KMS-11 (cell line): Measurements from ENCODE around the gene LKAAEAR1.

Experiments used
- H2AFZ ChIP-seq: fragments of 200-600 bp; sonication (generic); 2 replicates; pipeline ENCODE4 v1.6.1; 2016; ENCODE audit warnings: antibody characterized with exemption, mixed run types, low read depth
- H3K27ac ChIP-seq: fragments of 200-600 bp; sonication (generic); 2 replicates; pipeline ENCODE4 v1.6.1; 2016; ENCODE audit warnings: mild to moderate bottlenecking, mixed run types
- H3K27me3 ChIP-seq: fragments of 200-600 bp; sonication (generic); 2 replicates; pipeline ENCODE4 v1.6.1; 2017; ENCODE audit warnings: mild to moderate bottlenecking, low read depth, mixed run types, moderate library complexity; ENCODE audit not compliant: insufficient read depth
- H3K36me3 ChIP-seq: fragments of 200-600 bp; sonication (generic); 2 replicates; pipeline ENCODE4 v1.6.1; 2017; ENCODE audit warnings: mild to moderate bottlenecking, mixed run types; ENCODE audit not compliant: insufficient read depth
- H3K4me1 ChIP-seq: fragments of 200-600 bp; sonication (generic); 2 replicates; pipeline ENCODE4 v1.6.1; 2016; ENCODE audit warnings: mild to moderate bottlenecking, low read depth, mixed run types; ENCODE audit not compliant: poor library complexity, severe bottlenecking
- H3K4me2 ChIP-seq: fragments of 200-600 bp; sonication (generic); 2 replicates; pipeline ENCODE4 v1.7.0; 2016; ENCODE audit warnings: mild to moderate bottlenecking, mixed run types
- H3K4me3 ChIP-seq: fragments of 200-600 bp; sonication (generic); IDR thresholded peaks from 2 replicates; pipeline ENCODE4 v1.6.1; 2017; ENCODE audit warnings: low read depth, low read length, mixed read lengths; ENCODE audit not compliant: insufficient read depth
- H3K79me2 ChIP-seq: fragments of 200-600 bp; sonication (generic); 2 replicates; pipeline ENCODE4 v1.6.1; 2016; ENCODE audit warnings: low read depth, mixed run types; ENCODE audit not compliant: insufficient read depth
- H3K9ac ChIP-seq: fragments of 200-600 bp; sonication (generic); 2 replicates; pipeline ENCODE4 v1.6.1; 2016; ENCODE audit warnings: mild to moderate bottlenecking, mixed run types
- H4K20me1 ChIP-seq: fragments of 200-600 bp; sonication (generic); 2 replicates; pipeline ENCODE4 v1.6.1; 2016; ENCODE audit warnings: mild to moderate bottlenecking, mixed run types; ENCODE audit not compliant: insufficient read depth
- CTCF ChIP-seq: fragments of 200-600 bp; sonication (generic); conservative IDR thresholded peaks from 2 replicates; pipeline ENCODE4 v1.6.1; 2017; ENCODE audit warnings: low read depth, mild to moderate bottlenecking, antibody characterized with exemption, low read length, moderate library complexity, mixed read lengths

LKAAEAR1 gene

GRCh38 chr20:64111841-64112641 lies 27.8 kb upstream of the LKAAEAR1 start:
- Histone ChIP-seq H2AFZ (no peak overlapping the region), H3K27ac (no peak overlapping the region), H3K4me3 (no peak overlapping the region), H3K4me1 (no peaks in the 10 kb centered on the region), H3K79me2 (no peaks in the 10 kb centered on the region), H3K27me3 (peaks cover 97% of the 10 kb centered on the region), H4K20me1 (no peaks in the 10 kb centered on the region), H3K36me3 (no peaks in the 10 kb centered on the region), H3K9ac (no peak overlapping the region), H3K4me2 (no peak overlapping the region)
- TF ChIP-seq CTCF, result no peak

- H3K9ac ChIP-seq, result no peak overlapping the region
- H3K27ac ChIP-seq, result no peak overlapping the region
- H3K36me3 ChIP-seq, result no peaks in the 10 kb centered on the region
- TF ChIP-seq CTCF, result no peak
- peaks cover 95% of the 10 kb centered on the region for H3K27me3 ChIP-seq
- no peak overlapping the region for H3K4me2 ChIP-seq
- no peak overlapping the region for H2AFZ ChIP-seq
- no peaks in the 10 kb centered on the region for H3K79me2 ChIP-seq
- H4K20me1 ChIP-seq, result no peaks in the 10 kb centered on the region
- no peaks in the 10 kb centered on the region for H3K4me1 ChIP-seq
- no peak overlapping the region for H3K4me3 ChIP-seq
Measured at GRCh38 chr20:64110411-64111068, 26.3 kb upstream of the LKAAEAR1 start.

- Histone ChIP-seq H3K27me3 (peaks cover 92% of the 10 kb centered on the region), H3K9ac (no peak overlapping the region), H4K20me1 (no peaks in the 10 kb centered on the region), H3K27ac (no peak overlapping the region), H3K36me3 (no peaks in the 10 kb centered on the region), H3K4me3 (no peak overlapping the region), H2AFZ (no peak overlapping the region), H3K79me2 (no peaks in the 10 kb centered on the region), H3K4me2 (no peak overlapping the region), H3K4me1 (no peaks in the 10 kb centered on the region)
- TF ChIP-seq CTCF, result no peak
Measured at GRCh38 chr20:64109831-64110391, 25.7 kb upstream of the LKAAEAR1 start.

- TF ChIP-seq CTCF, result no peak
- H3K79me2 ChIP-seq, result no peaks in the 10 kb centered on the region
Measured at GRCh38 chr20:64108731-64109681, 24.8 kb upstream of the LKAAEAR1 start.

More at GRCh38 chr20:64108731-64109681, 24.8 kb upstream of the LKAAEAR1 start:
- no peak overlapping the region for H3K9ac ChIP-seq
- no peaks in the 10 kb centered on the region for H3K36me3 ChIP-seq
- no peak overlapping the region for H3K4me3 ChIP-seq
- H3K27ac ChIP-seq, result no peak overlapping the region
- H2AFZ ChIP-seq, result no peak overlapping the region
- no peaks in the 10 kb centered on the region for H4K20me1 ChIP-seq
- no peaks in the 10 kb centered on the region for H3K4me1 ChIP-seq
- no peak overlapping the region for H3K4me2 ChIP-seq
- peaks cover 91% of the 10 kb centered on the region for H3K27me3 ChIP-seq
